CD14-positive monocyte (primary cell): Measurements from ENCODE around the gene LRRC47. TPM values are rescaled to one million over a fixed set of nuclear protein-coding genes. Genes with fewer than 3 reads are reported as not detected.

Experiments
- DNase-seq, 3 donors: peaks; one replicate each; pipeline ENCODE4 v3.0.0-alpha.2; 2011 to 2022
- H2AFZ ChIP-seq: 2 replicates; pipeline ENCODE4 v1.6.0; 2012; ENCODE audit warnings: mild to moderate bottlenecking, low read depth, low read length, inconsistent platforms; ENCODE audit not compliant: insufficient read depth, poor library complexity, severe bottlenecking
- H3K27ac ChIP-seq, 2 donors: 1 replicate in 1 of 2; 2 replicates in 1 of 2; pipeline ENCODE4 v1.5.1; 2012 to 2013; ENCODE audit warnings: low read length in 2 of 2, control low read depth in 1 of 2, inconsistent platforms in 1 of 2, low read depth in 1 of 2, mild to moderate bottlenecking in 1 of 2
- H3K27me3 ChIP-seq, 2 donors: one replicate each; pipeline versions ENCODE4 v1.6.0 to v1.6.1; 2011 to 2013; ENCODE audit warnings: low read length in 2 of 2; ENCODE audit not compliant: control insufficient read depth in 2 of 2, insufficient read depth in 2 of 2
- H3K36me3 ChIP-seq, 2 donors: replicated peaks in 1 of 2; 1 replicate in 1 of 2; 2 replicates in 1 of 2; pipeline versions ENCODE4 v1.5.1 to v1.6.1; 2012 to 2013; ENCODE audit warnings: low read length in 2 of 2, control low read depth in 1 of 2, inconsistent platforms in 1 of 2, mild to moderate bottlenecking in 1 of 2; ENCODE audit not compliant: insufficient read depth in 2 of 2, control insufficient read depth in 1 of 2
- H3K4me1 ChIP-seq, 2 donors: 1 replicate in 1 of 2; 2 replicates in 1 of 2; pipeline versions ENCODE4 v1.5.1 to v1.6.1; 2012 to 2013; ENCODE audit warnings: low read length in 2 of 2, control low read depth in 1 of 2, inconsistent platforms in 1 of 2, mild to moderate bottlenecking in 1 of 2, moderate library complexity in 1 of 2; ENCODE audit not compliant: insufficient read depth in 2 of 2, control insufficient read depth in 1 of 2
- H3K4me2 ChIP-seq: replicated peaks from 2 replicates; pipeline ENCODE3; 2012; ENCODE audit warnings: low read length, moderate library complexity, mild to moderate bottlenecking; ENCODE audit not compliant: poor library complexity, severe bottlenecking; ENCODE audit errors: extremely low read depth
- H3K4me3 ChIP-seq, 3 experiments: fragments of 200-600 bp in 1 of 3; sonication (generic) in 1 of 3; replicated peaks in 1 of 3; 1 replicate in 2 of 3; 2 replicates in 1 of 3; pipeline ENCODE4 v1.5.1; 2011 to 2013; ENCODE audit warnings: low read length in 3 of 3, mild to moderate bottlenecking in 3 of 3, control low read depth in 2 of 3, low read depth in 2 of 3, inconsistent platforms in 1 of 3, moderate library complexity in 1 of 3
- H3K79me2 ChIP-seq: 2 replicates; pipeline ENCODE4 v1.6.0; 2012; ENCODE audit warnings: mild to moderate bottlenecking, control low read depth, inconsistent platforms, low read length, moderate library complexity; ENCODE audit not compliant: insufficient read depth
- H3K9ac ChIP-seq: 2 replicates; pipeline ENCODE4 v1.6.0; 2017; ENCODE audit warnings: low read length, mild to moderate bottlenecking; ENCODE audit not compliant: insufficient read depth, poor library complexity, severe bottlenecking
- H3K9me3 ChIP-seq, 2 donors: replicated peaks in 1 of 2; 1 replicate in 1 of 2; 2 replicates in 1 of 2; pipeline versions ENCODE4 v1.5.1 to v1.6.1; 2012 to 2013; ENCODE audit warnings: low read length in 2 of 2, control low read depth in 1 of 2; ENCODE audit not compliant: control insufficient read depth in 1 of 2, insufficient read depth in 1 of 2
- H4K20me1 ChIP-seq: 2 replicates; pipeline ENCODE4 v1.6.0; 2012; ENCODE audit warnings: mild to moderate bottlenecking, low read length, control low read depth, moderate library complexity; ENCODE audit not compliant: insufficient read depth
- H3K27ac Mint-ChIP-seq, 7 donors: one replicate each; pipeline ENCODE4 v1.8.0; 2020; ENCODE audit warnings: mild to moderate bottlenecking in 7 of 7, mixed read lengths in 7 of 7, moderate library complexity in 6 of 7, inconsistent platforms in 2 of 7
- H3K27me3 Mint-ChIP-seq, 3 donors: one replicate each; pipeline ENCODE4 v1.8.0; 2021 to 2022; ENCODE audit warnings: low read depth in 3 of 3, mild to moderate bottlenecking in 3 of 3, mixed read lengths in 3 of 3, moderate library complexity in 3 of 3, inconsistent platforms in 1 of 3
- H3K36me3 Mint-ChIP-seq, 2 donors: one replicate each; pipeline ENCODE4 v1.8.0; 2020; ENCODE audit warnings: mixed read lengths in 2 of 2, inconsistent platforms in 1 of 2, mild to moderate bottlenecking in 1 of 2
- H3K4me1 Mint-ChIP-seq: one replicate; pipeline ENCODE4 v1.8.0; 2020; ENCODE audit warnings: mild to moderate bottlenecking, mixed read lengths
- H3K4me3 Mint-ChIP-seq, 2 donors: one replicate each; pipeline ENCODE4 v1.8.0; 2020; ENCODE audit warnings: mild to moderate bottlenecking in 2 of 2, mixed read lengths in 2 of 2, moderate library complexity in 1 of 2
- H3K9me3 Mint-ChIP-seq, 7 donors: one replicate each; pipeline ENCODE4 v1.8.0; 2020 to 2022; ENCODE audit warnings: mixed read lengths in 7 of 7, mild to moderate bottlenecking in 6 of 7, moderate library complexity in 6 of 7, inconsistent platforms in 2 of 7
- WGBS: methylation state at CpG from one replicate; pipeline ENCODE4 v1.1.5; 2013; ENCODE audit warnings: missing lambda C conversion rate; ENCODE audit not compliant: insufficient coverage; 5-methylcytosine and 5-hydroxymethylcytosine counted together
- intact Hi-C, 2 donors: fragments of 100-400 bp; cut with micrococcal nuclease; formaldehyde crosslinking; loops; one replicate each; pipeline versions ENCODE4 v1.15.0 to v1.15.1; 2023
- polyA plus RNA-seq, 3 donors: library from polyadenylated mRNA; depleted of rRNA in 1 of 3; unstranded in 2 of 3; stranded (reverse) in 1 of 3; fragments of 300-500 nt in 2 of 3; fragments of >200 nt in 1 of 3; fragmentation: Illumina TruSeq in 2 of 3; gene quantifications; 1 replicate in 2 of 3; 2 replicates in 1 of 3; pipeline ENCODE4 v1.2.3, GENCODE V29; 2012 to 2021
- TF ChIP-seq, protein P1 (sequence below): fragments of 200-600 bp; IDR thresholded peaks from one replicate; pipeline ENCODE4 v1.8.0; 2022; ENCODE audit warnings: antibody characterized with exemption, mild to moderate bottlenecking

LRRC47 gene
- polyA plus RNA-seq, 3 donors: 17.8 to 24.8 (median 18.0) TPM

DNA sequence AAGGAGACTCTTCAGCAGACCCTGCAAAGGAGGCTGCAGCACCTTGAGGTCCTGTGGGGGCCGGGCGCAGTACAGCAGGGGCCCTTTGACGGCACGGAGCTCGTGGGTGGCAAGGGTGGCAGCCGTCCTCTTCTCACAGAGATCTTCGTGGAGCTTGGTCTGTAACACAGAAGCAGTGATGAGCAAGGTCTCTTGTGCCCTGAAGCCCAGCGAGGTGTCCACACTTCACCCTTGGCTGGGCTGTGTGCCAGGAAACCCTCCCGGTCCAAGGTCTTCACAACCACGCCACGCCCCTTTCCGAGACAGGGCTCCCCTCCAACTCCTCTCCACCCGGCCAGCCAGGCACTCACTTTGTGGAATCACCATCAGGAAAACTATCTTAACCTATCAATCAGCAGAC, 11.3 kb downstream of the LRRC47 start:
- no peak for DNase-seq
- Mint-ChIP-seq H3K27me3 (peaks cover 0 to 1% (median 0%) of the 10 kb centered on the region in 3 donors), H3K27ac (peak overlapping the region in 1 of 7 donors; percentile 44), H3K4me3 (no peak overlapping the region), H3K4me1 (peaks cover 14% of the 10 kb centered on the region), H3K36me3 (peaks cover 74 to 90% of the 10 kb centered on the region in 2 donors), H3K9me3 (no peaks in the 10 kb centered on the region)
- no peak overlapping the region for H3K4me2 ChIP-seq
- H3K4me1 ChIP-seq: no peaks in the 10 kb centered on the region
- H3K9ac ChIP-seq: no peak overlapping the region
- intact Hi-C loops: no loop called here
- TF ChIP-seq, protein P1, sequence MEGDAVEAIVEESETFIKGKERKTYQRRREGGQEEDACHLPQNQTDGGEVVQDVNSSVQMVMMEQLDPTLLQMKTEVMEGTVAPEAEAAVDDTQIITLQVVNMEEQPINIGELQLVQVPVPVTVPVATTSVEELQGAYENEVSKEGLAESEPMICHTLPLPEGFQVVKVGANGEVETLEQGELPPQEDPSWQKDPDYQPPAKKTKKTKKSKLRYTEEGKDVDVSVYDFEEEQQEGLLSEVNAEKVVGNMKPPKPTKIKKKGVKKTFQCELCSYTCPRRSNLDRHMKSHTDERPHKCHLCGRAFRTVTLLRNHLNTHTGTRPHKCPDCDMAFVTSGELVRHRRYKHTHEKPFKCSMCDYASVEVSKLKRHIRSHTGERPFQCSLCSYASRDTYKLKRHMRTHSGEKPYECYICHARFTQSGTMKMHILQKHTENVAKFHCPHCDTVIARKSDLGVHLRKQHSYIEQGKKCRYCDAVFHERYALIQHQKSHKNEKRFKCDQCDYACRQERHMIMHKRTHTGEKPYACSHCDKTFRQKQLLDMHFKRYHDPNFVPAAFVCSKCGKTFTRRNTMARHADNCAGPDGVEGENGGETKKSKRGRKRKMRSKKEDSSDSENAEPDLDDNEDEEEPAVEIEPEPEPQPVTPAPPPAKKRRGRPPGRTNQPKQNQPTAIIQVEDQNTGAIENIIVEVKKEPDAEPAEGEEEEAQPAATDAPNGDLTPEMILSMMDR: no peak
- no peaks in the 10 kb centered on the region for H3K27me3 ChIP-seq
- no peak overlapping the region for H3K4me3 ChIP-seq
- no peaks in the 10 kb centered on the region for H3K9me3 ChIP-seq
- WGBS: 92% methylated on average over 13 of the region's 13 CpGs
- no peak overlapping the region for H3K27ac ChIP-seq
- no peak overlapping the region for H2AFZ ChIP-seq
- peaks cover 28% of the 10 kb centered on the region for H3K79me2 ChIP-seq
- H3K36me3 ChIP-seq: peaks cover 78 to 93% of the 10 kb centered on the region in 2 donors
- peaks cover 42% of the 10 kb centered on the region for H4K20me1 ChIP-seq

GRCh38 chr1:3783651-3784474, 12.4 kb downstream of the LRRC47 start:
- Mint-ChIP-seq H3K9me3 (no peaks in the 10 kb centered on the region), H3K36me3 (peaks cover 84 to 97% of the 10 kb centered on the region in 2 donors), H3K4me3 (no peak overlapping the region), H3K27me3 (peaks cover 0 to 1% (median 1%) of the 10 kb centered on the region in 3 donors), H3K4me1 (peaks cover 4% of the 10 kb centered on the region), H3K27ac (no peak overlapping the region)
- H3K27ac ChIP-seq: no peak overlapping the region
- intact Hi-C loops: no loop called here
- 96% methylated on average over 26 of the region's 30 CpGs for WGBS
- H3K27me3 ChIP-seq: no peaks in the 10 kb centered on the region
- H3K79me2 ChIP-seq: peaks cover 16% of the 10 kb centered on the region
- no peak for DNase-seq
- H2AFZ ChIP-seq: no peak overlapping the region
- no peak overlapping the region for H3K4me3 ChIP-seq
- H3K4me2 ChIP-seq: no peak overlapping the region
- no peaks in the 10 kb centered on the region for H3K9me3 ChIP-seq
- TF ChIP-seq, protein P1: no peak
- H3K36me3 ChIP-seq: peaks cover 90 to 96% of the 10 kb centered on the region in 2 donors
- H3K4me1 ChIP-seq: no peaks in the 10 kb centered on the region
- no peak overlapping the region for H3K9ac ChIP-seq
- peaks cover 35% of the 10 kb centered on the region for H4K20me1 ChIP-seq
